GM12878 (cell line): ENCODE data around the gene SMPX. TPM values are rescaled to one million over a fixed set of nuclear protein-coding genes. Genes with fewer than 3 reads are reported as not detected.

Experiments used
- ATAC-seq: fragments of 200-7000 bp; cut with Tn5 transposase; 3 replicates; pipeline ENCODE4 v1.9.1; 2020; ENCODE audit warnings: mild to moderate bottlenecking, moderate library complexity
- BruUV-seq: library from RNA; stranded (reverse); fragments of 400-500 nt; replicated peaks from 2 replicates; lab custom pipeline; 2021; lab: Mats Ljungman, UMichigan
- CTCF ChIA-PET: fragments of 300-600 bp; sonication (Branson Sonifier 250); formaldehyde crosslinking; extraction: SDS; loops from one replicate; lab custom pipeline; 2021; ENCODE audit warnings: inconsistent platforms; lab: Yijun Ruan, JAX
- POLR2A ChIA-PET: fragments of 350-600 bp; formaldehyde crosslinking; extraction: SDS; loops from one replicate; lab custom pipeline; 2021; ENCODE audit warnings: inconsistent platforms; lab: Charles Lee
- RAD21 ChIA-PET: fragments of 300-600 bp; sonication (Branson Sonifier 250); formaldehyde crosslinking; loops from one replicate; lab custom pipeline; 2023; ENCODE audit warnings: antibody characterized with exemption; ENCODE audit not compliant: unreplicated experiment; lab: Charles Lee
- SMC1A ChIA-PET: fragments of 300-600 bp; sonication (Branson Sonifier 250); formaldehyde crosslinking; loops from one replicate; lab custom pipeline; 2023; ENCODE audit not compliant: unreplicated experiment, uncharacterized antibody; lab: Charles Lee
- DNase-seq: peaks from one replicate; pipeline ENCODE4 v3.0.0-alpha.2; 2011; ENCODE audit warnings: low read depth, low spot score
- FAIRE-seq: peaks from 3 replicates; lab custom pipeline; 2011; peaks lifted over from hg19 to GRCh38; lab: Jason Lieb, UNC
- H2AFZ ChIP-seq: 2 replicates; pipeline ENCODE4 v1.6.0; 2011; ENCODE audit warnings: low read depth, low read length, control low read depth; ENCODE audit not compliant: control insufficient read depth
- H3K27ac ChIP-seq: 2 replicates; pipeline ENCODE4 v1.5.1; 2011; ENCODE audit warnings: control low read depth; ENCODE audit not compliant: control insufficient read depth, insufficient read depth
- H3K27me3 ChIP-seq, 2 experiments: replicated peaks in 1 of 2; 2 replicates each; pipeline versions ENCODE4 v1.6.0 to v1.6.1; 2011; ENCODE audit warnings: low read length in 1 of 2; ENCODE audit not compliant: control insufficient read depth in 2 of 2, insufficient read depth in 2 of 2
- H3K36me3 ChIP-seq, 2 experiments: 2 replicates each; pipeline ENCODE4 v1.5.1; 2011; ENCODE audit warnings: low read length in 1 of 2; ENCODE audit not compliant: control insufficient read depth in 2 of 2, insufficient read depth in 2 of 2
- H3K4me1 ChIP-seq: 2 replicates; pipeline ENCODE4 v1.6.1; 2011; ENCODE audit warnings: mild to moderate bottlenecking, low read length, moderate library complexity, mixed read lengths; ENCODE audit not compliant: control insufficient read depth, insufficient read depth
- H3K4me2 ChIP-seq: 2 replicates; pipeline ENCODE4 v1.6.0; 2011; ENCODE audit warnings: control low read depth; ENCODE audit not compliant: control insufficient read depth, insufficient read depth
- H3K4me3 ChIP-seq: fragments of 200-600 bp; sonication (generic); 2 replicates; pipeline ENCODE4 v1.5.1; 2016
- H3K79me2 ChIP-seq: 2 replicates; pipeline ENCODE4 v1.6.0; 2011; ENCODE audit warnings: low read length; ENCODE audit not compliant: control insufficient read depth, insufficient read depth
- H3K9ac ChIP-seq: 2 replicates; pipeline ENCODE4 v1.8.0; 2011; ENCODE audit warnings: low read length, control low read depth, mixed read lengths; ENCODE audit not compliant: control insufficient read depth, insufficient read depth
- H3K9me3 ChIP-seq: replicated peaks from 3 replicates; pipeline ENCODE4 v1.5.1; 2011; ENCODE audit warnings: mild to moderate bottlenecking, low read length; ENCODE audit not compliant: control insufficient read depth, insufficient read depth
- H4K20me1 ChIP-seq: 2 replicates; pipeline ENCODE4 v1.6.0; 2011; ENCODE audit not compliant: control insufficient read depth, insufficient read depth
- CHD1 ChIP-seq: IDR thresholded peaks from 2 replicates; pipeline ENCODE4 v1.6.1; 2012; ENCODE audit warnings: low read depth, low read length, improper control_type of control experiment
- FOXM1 ChIP-seq: IDR thresholded peaks from 2 replicates; pipeline ENCODE4 v1.6.1; 2012; ENCODE audit warnings: low read depth, mild to moderate bottlenecking, inconsistent platforms, low read length, moderate library complexity
- ZZZ3 ChIP-seq: IDR thresholded peaks from 2 replicates; pipeline ENCODE4 v1.6.1; 2011; ENCODE audit warnings: low read depth; ENCODE audit not compliant: control insufficient read depth, insufficient read length
- WGBS: methylation state at CpG from one replicate; pipeline ENCODE4 v1.1.6; 2016; ENCODE audit warnings: low lambda C conversion rate; ENCODE audit not compliant: insufficient replicate concordance, insufficient coverage; ENCODE audit errors: missing lambda C conversion rate; 5-methylcytosine and 5-hydroxymethylcytosine counted together
- in situ Hi-C: fragments of 300-500 bp; cut with MboI; formaldehyde crosslinking; loops from 9 replicates; pipeline ENCODE4 v1.14.3; 2018; ENCODE audit warnings: mixed read lengths
- intact Hi-C: fragments of 100-400 bp; cut with micrococcal nuclease; formaldehyde crosslinking; loops from one replicate; pipeline ENCODE4 v1.14.2; 2022; ENCODE audit not compliant: unreplicated experiment
- polyA plus RNA-seq, 11 experiments: library from polyadenylated mRNA; depleted of rRNA in 4 of 11; unstranded in 6 of 11; stranded (reverse) in 5 of 11; fragments of >200 nt; fragmentation: Nextera tagmentation in 4 of 11; fragmentation: Illumina TruSeq in 1 of 11; extraction: Ambion mirVana in 4 of 11; extraction: Trizol in 1 of 11; gene quantifications; 1 replicate in 1 of 11; 2 replicates in 10 of 11; pipeline versions ENCODE4 v1.2.1 to v1.2.3, GENCODE V29; 2011 to 2016; ENCODE audit warnings: inconsistent platforms in 2 of 11, missing spikeins in 2 of 11, low read depth in 1 of 11
- total RNA-seq, 4 experiments: library from RNA; depleted of rRNA in 3 of 4; stranded (reverse); fragments of >200 nt in 3 of 4; fragmentation: Illumina TruSeq in 1 of 4; extraction: Trizol in 1 of 4; gene quantifications; 2 replicates each; pipeline versions ENCODE4 v1.2.1 to v1.2.3, GENCODE V29; 2013 to 2021
- TF ChIP-seq, protein P1 (sequence below): fragments of 450-650 bp; formaldehyde crosslinking; IDR thresholded peaks from 2 replicates; pipeline ENCODE4 v1.4.0; 2022; ENCODE audit warnings: mild to moderate bottlenecking, moderate library complexity

The SMPX gene
- total and polyA plus RNA-seq, 10 of the 15 experiments (the other 5 are each of a cell fraction or from before 2014, with no cell fraction given) = 0.08 to 0.09 TPM; not detected in 8

DNA sequence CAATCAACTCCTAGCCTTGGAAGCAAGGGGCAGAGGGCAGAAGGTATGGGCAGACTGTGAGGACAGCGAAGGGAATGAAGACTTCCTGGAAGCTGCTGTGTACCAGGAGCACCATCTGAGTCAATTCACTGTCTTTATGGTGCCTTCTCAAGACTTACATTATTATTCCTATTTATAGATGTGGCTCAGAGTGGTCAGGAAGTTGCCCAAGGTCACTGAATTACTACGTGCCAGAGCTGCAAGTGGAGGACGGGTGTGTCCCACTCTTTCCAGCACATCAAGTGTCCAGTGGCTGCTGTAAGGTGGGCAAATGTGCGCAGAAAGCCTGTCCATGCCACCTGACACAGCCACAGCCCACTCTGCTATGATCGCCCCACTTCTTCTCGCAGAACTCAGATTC is 32.0 kb downstream of the SMPX start:
- no peak overlapping the region for H3K4me2 ChIP-seq
- CTCF ChIA-PET = interaction anchor here (0.8 to 3.9 kb wide), 9 partner anchors 18 to 1206 kb away, joined by 3 to 18 read pairs (median 4); no protein-coding TSS in a partner anchor
- no peaks in the 10 kb centered on the region for H3K9me3 ChIP-seq
- TF ChIP-seq CHD1 = no peak
- TF ChIP-seq ZZZ3 = no peak
- no peak for TF ChIP-seq FOXM1
- TF ChIP-seq, protein P1, sequence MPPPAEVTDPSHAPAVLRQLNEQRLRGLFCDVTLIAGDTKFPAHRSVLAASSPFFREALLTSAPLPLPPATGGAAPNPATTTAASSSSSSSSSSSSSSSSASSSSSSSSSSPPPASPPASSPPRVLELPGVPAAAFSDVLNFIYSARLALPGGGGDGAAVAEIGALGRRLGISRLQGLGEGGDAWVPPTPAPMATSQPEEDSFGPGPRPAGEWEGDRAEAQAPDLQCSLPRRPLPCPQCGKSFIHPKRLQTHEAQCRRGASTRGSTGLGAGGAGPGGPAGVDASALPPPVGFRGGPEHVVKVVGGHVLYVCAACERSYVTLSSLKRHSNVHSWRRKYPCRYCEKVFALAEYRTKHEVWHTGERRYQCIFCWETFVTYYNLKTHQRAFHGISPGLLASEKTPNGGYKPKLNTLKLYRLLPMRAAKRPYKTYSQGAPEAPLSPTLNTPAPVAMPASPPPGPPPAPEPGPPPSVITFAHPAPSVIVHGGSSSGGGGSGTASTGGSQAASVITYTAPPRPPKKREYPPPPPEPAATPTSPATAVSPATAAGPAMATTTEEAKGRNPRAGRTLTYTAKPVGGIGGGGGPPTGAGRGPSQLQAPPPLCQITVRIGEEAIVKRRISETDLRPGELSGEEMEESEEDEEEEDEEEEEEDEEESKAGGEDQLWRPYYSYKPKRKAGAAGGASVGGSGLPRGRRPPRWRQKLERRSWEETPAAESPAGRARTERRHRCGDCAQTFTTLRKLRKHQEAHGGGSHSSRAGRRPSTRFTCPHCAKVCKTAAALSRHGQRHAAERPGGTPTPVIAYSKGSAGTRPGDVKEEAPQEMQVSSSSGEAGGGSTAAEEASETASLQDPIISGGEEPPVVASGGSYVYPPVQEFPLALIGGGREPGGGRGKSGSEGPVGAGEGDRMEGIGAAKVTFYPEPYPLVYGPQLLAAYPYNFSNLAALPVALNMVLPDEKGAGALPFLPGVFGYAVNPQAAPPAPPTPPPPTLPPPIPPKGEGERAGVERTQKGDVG = no peak
- no peaks in the 10 kb centered on the region for H3K36me3 ChIP-seq
- FAIRE-seq (no peak), ATAC-seq (no peak), DNase-seq (no peak)
- SMC1A ChIA-PET = interaction anchor here (0.6 to 1.1 kb wide), 4 partner anchors 13 to 1196 kb away, joined by 3 to 5 read pairs (median 3); no protein-coding TSS in a partner anchor
- no peaks in the 10 kb centered on the region for H3K79me2 ChIP-seq
- intact Hi-C loops = no loop called here
- no peak overlapping the region for H2AFZ ChIP-seq
- no peaks in the 10 kb centered on the region for H3K4me1 ChIP-seq
- WGBS = 41% methylated on average over 6 of the region's 6 CpGs
- no peaks in the 10 kb centered on the region for H4K20me1 ChIP-seq
- H3K27me3 ChIP-seq = no peaks in the 10 kb centered on the region
- H3K4me3 ChIP-seq = no peak overlapping the region
- RAD21 ChIA-PET = interaction anchor here (1.1 to 1.3 kb wide), 2 partner anchors 1193 to 1199 kb away, joined by 3 to 4 read pairs; no protein-coding TSS in a partner anchor
- H3K9ac ChIP-seq = no peak overlapping the region
- H3K27ac ChIP-seq = no peak overlapping the region
- POLR2A ChIA-PET = no interaction called here
- in situ Hi-C loops = no loop called here
- BruUV-seq = no TSS peak
